GM12873 (cell line): ENCODE measurements around the gene DCP1B.

Source experiments
- CTCF ChIP-seq: IDR thresholded peaks from 2 replicates; pipeline ENCODE4 v1.5.1; 2012; ENCODE audit warnings: low read depth, mild to moderate bottlenecking, moderate library complexity, low read length, control low read depth; ENCODE audit not compliant: insufficient read depth; ENCODE audit errors: missing control alignments

DCP1B gene

GRCh38 chr12:1916371-1917171 is 87.7 kb downstream of the DCP1B start:
- TF ChIP-seq CTCF = no peak

GRCh38 chr12:1915082-1915968 is 88.9 kb downstream of the DCP1B start:
- TF ChIP-seq CTCF = no peak

GRCh38 chr12:1914114-1914911 is 89.9 kb downstream of the DCP1B start:
- no peak for TF ChIP-seq CTCF

- TF ChIP-seq CTCF = no peak
These were observed 90.7 kb downstream of the DCP1B start for GRCh38 chr12:1913377-1914113.

- TF ChIP-seq CTCF = no peak
These were observed 91.5 kb downstream of the DCP1B start for GRCh38 chr12:1912580-1913376.
